ENCODE measurements around the gene REG1B. TPM values are rescaled to one million over a fixed set of nuclear protein-coding genes. Genes with fewer than 3 reads are reported as not detected.

REG1B gene
- total and polyA plus RNA-seq, 7 donors: 10.8 to 465 TPM; not detected in 5

GRCh38 chr2:79101024-79101423 is 13.2 kb upstream of the REG1B start:
- H3K36me3 ChIP-seq: no peaks in the 10 kb centered on the region
- H3K4me1 ChIP-seq: peaks cover 0 to 3% (median 0%) of the 10 kb centered on the region in 4 donors
- peaks cover 0 to 4% (median 0%) of the 10 kb centered on the region in 4 donors for H3K9me3 ChIP-seq
- TF ChIP-seq POLR2A (IDR thresholded peaks at IDR 0.05) (no peak), CTCF (IDR thresholded peaks at IDR 0.05) (no peak), POLR2AphosphoS5 (IDR thresholded peaks at IDR 0.05) (no peak), EP300 (IDR thresholded peaks at IDR 0.05) (no peak)
- H3K27me3 ChIP-seq: no peaks in the 10 kb centered on the region
- no peak overlapping the region for H3K4me3 ChIP-seq
- no peak for DNase-seq
- no peak overlapping the region for H3K27ac ChIP-seq
- WGBS, 2 donors: 86 to 87% methylated on average over 2 of the region's 2 CpGs
- intact Hi-C loops (cut with DNase I): no loop called here

- TF ChIP-seq EP300 (IDR thresholded peaks at IDR 0.05) (no peak), CTCF (IDR thresholded peaks at IDR 0.05) (no peak), POLR2AphosphoS5 (IDR thresholded peaks at IDR 0.05) (no peak), POLR2A (IDR thresholded peaks at IDR 0.05) (no peak)
- intact Hi-C loops (cut with DNase I): no loop called here
- Histone ChIP-seq H3K27ac (no peak overlapping the region), H3K27me3 (no peaks in the 10 kb centered on the region), H3K9me3 (peaks cover 0 to 4% (median 0%) of the 10 kb centered on the region in 4 donors), H3K4me3 (no peak overlapping the region), H3K36me3 (no peaks in the 10 kb centered on the region), H3K4me1 (peaks cover 0 to 3% (median 0%) of the 10 kb centered on the region in 4 donors)
- no peak for DNase-seq
- WGBS, 2 donors: 65 to 96% methylated on average over 1 of the region's 1 CpG
These were observed 12.5 kb upstream of the REG1B start for GRCh38 chr2:79100285-79100684.

DNA sequence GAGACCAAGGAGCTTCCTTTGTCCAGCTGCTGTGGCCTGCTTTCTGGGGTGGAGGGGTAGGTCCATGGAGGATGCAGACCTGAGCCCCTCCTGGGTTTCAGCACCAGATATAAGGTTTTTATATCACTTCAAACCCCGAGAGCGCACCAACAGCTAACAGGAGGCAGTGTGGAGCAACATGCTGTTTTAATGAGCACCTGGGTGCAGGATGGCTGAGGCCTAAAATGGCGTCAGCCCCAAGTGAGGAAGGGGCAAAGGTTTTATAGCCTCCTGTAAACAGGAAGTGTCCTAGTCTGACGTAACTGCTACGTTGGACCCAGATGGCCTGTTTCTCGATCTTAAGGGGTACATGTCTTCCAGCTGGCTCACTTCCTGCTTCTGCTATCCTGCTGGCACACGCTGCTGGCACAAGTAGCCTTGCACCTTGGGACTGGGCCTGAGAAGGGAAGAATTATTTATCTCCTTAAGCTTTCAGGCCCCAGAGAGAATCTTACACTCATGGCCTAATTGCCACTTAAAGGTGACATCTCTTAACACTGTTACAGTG is 11.4 kb upstream of the REG1B start:
- intact Hi-C loops (cut with DNase I): no loop called here
- TF ChIP-seq POLR2A (IDR thresholded peaks at IDR 0.05): no peak
- no peak for TF ChIP-seq POLR2AphosphoS5 (IDR thresholded peaks at IDR 0.05)
- TF ChIP-seq CTCF (IDR thresholded peaks at IDR 0.05): no peak
- TF ChIP-seq EP300 (IDR thresholded peaks at IDR 0.05): no peak
- WGBS, 2 donors: 54 to 56% methylated on average over 7 of the region's 7 CpGs

DNA sequence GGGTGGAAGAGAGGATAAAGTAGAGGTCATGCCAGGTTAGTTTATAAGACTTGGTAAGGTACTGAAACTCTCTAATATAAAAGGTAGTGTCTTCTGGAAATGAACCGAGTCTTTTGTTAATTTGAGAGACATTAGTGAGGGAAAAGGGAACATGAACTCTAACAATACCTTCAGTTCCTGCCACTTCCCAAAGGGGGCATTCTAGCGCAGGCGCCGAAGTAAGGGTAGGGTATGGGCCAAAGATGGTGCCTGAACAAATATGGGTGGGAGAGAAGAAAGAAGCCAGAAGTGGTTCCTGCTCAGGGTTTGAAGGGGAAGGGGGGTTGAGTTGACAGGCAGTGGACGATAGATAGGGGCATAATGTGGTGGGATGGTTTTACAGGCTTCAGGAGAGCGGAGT is 10.1 kb upstream of the REG1B start:
- Histone ChIP-seq H3K27ac (no peak overlapping the region), H3K27me3 (no peaks in the 10 kb centered on the region), H3K4me3 (no peak overlapping the region), H3K36me3 (no peaks in the 10 kb centered on the region), H3K4me1 (no peaks in the 10 kb centered on the region), H3K9me3 (peaks cover 0 to 4% (median 0%) of the 10 kb centered on the region in 4 donors)
- DNase-seq: no peak
- TF ChIP-seq POLR2AphosphoS5 (IDR thresholded peaks at IDR 0.05): no peak
- WGBS, 2 donors: 90% methylated on average over 6 of the region's 6 CpGs
- intact Hi-C loops (cut with DNase I): no loop called here

More for the DNA sequence above, 11.4 kb upstream of the REG1B start:
- H3K4me3 ChIP-seq: no peak overlapping the region
- H3K36me3 ChIP-seq: no peaks in the 10 kb centered on the region
- peaks cover 0 to 4% (median 0%) of the 10 kb centered on the region in 4 donors for H3K9me3 ChIP-seq
- no peak overlapping the region for H3K27ac ChIP-seq
- no peaks in the 10 kb centered on the region for H3K27me3 ChIP-seq
- no peak for DNase-seq
- H3K4me1 ChIP-seq: peaks cover 0 to 3% (median 0%) of the 10 kb centered on the region in 4 donors

- 14 to 65% methylated on average over 4 of the region's 4 CpGs for WGBS, 2 donors
- H3K4me1 ChIP-seq: no peaks in the 10 kb centered on the region
- no peaks in the 10 kb centered on the region for H3K27me3 ChIP-seq
- no peak for TF ChIP-seq POLR2AphosphoS5 (IDR thresholded peaks at IDR 0.05)
- TF ChIP-seq EP300 (IDR thresholded peaks at IDR 0.05): no peak
- TF ChIP-seq POLR2A (IDR thresholded peaks at IDR 0.05): no peak
- no peak for TF ChIP-seq CTCF (IDR thresholded peaks at IDR 0.05)
- intact Hi-C loops (cut with DNase I): no loop called here
- no peaks in the 10 kb centered on the region for H3K9me3 ChIP-seq
- no peak for DNase-seq
- no peak overlapping the region for H3K27ac ChIP-seq
- H3K4me3 ChIP-seq: no peak overlapping the region
- no peaks in the 10 kb centered on the region for H3K36me3 ChIP-seq
These were observed 2.9 kb upstream of the REG1B start for GRCh38 chr2:79090693-79091092.
